SH-SY5Y (cell line): ENCODE measurements around the gene C11orf24.

ENCODE experiments used
- GATA2 ChIP-seq: IDR thresholded peaks from 2 replicates; pipeline ENCODE4 v1.6.1; 2011; ENCODE audit warnings: mild to moderate bottlenecking, low read depth, low read length
- GATA3 ChIP-seq: IDR thresholded peaks from 2 replicates; pipeline ENCODE4 v1.6.1; 2011; ENCODE audit warnings: low read depth, mild to moderate bottlenecking, low read length, moderate library complexity

DNA sequence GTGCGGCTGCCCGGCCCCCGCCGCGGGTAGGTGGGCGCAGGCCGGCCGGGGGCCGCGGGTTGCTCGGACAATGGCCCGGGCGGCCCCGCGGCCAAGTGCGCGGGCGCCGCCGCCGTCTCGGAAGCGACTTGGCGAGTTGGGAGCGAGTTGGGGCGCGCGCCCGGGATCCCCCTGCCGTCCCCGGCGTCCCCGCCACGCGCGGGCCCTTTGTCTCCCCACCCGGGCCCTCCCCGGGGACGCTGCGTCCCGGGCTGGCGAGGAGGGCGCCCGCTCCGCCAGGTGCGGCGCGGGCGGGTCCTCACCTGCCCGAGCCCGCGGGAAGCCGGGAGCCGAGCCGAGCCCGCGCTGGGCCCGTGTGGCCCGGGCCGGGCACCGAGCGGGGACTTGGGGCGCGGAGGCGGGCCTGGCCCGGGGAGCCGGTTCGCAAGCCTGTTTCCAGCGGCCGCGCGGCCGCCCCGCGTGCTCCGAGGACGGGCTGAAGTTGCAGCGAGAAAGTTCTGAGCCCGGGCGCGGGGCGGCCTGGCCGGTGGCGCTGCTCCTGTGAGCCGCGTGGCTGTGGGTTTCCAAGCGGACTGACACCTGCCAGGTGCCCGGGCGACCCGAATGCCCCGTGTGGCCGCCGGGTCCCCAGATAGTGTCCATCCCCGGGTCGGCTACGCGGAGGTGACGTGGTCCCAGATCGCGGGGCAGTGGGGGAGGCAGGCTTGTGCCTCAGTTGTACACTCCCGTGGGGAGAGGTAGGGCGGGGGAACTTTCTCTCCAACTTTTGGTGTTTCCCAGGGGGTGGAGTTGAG, 41.2 kb upstream of the C11orf24 start:
- no peak for TF ChIP-seq GATA2
- no peak for TF ChIP-seq GATA3
